ENCODE data around the gene BCAT1.

The BCAT1 gene

GRCh38 chr12:24803430-24804245 lies 145.3 kb downstream of the BCAT1 start:
- no peak for DNase-seq

GRCh38 chr12:24798335-24798734 lies 150.6 kb downstream of the BCAT1 start:
- DNase-seq = no peak

- no peak for DNase-seq
Observed at GRCh38 chr12:24797901-24798300, 151.0 kb downstream of the BCAT1 start.

GRCh38 chr12:24796876-24797275 lies 152.0 kb downstream of the BCAT1 start:
- DNase-seq = no peak

GRCh38 chr12:24795699-24796347 lies 153.1 kb downstream of the BCAT1 start:
- DNase-seq = no peak

GRCh38 chr12:24791622-24792021 lies 157.3 kb downstream of the BCAT1 start:
- DNase-seq = no peak

GRCh38 chr12:24788886-24789285 lies 160.0 kb downstream of the BCAT1 start:
- no peak for DNase-seq

GRCh38 chr12:24780697-24781368 lies 168.1 kb downstream of the BCAT1 start:
- DNase-seq = no peak

- DNase-seq = no peak
Observed at GRCh38 chr12:24778486-24779304, 170.2 kb downstream of the BCAT1 start.

GRCh38 chr12:24777359-24777758 lies 171.5 kb downstream of the BCAT1 start:
- no peak for DNase-seq

GRCh38 chr12:24776861-24777260 lies 172.0 kb downstream of the BCAT1 start:
- no peak for DNase-seq

GRCh38 chr12:24775073-24775472 lies 173.8 kb downstream of the BCAT1 start:
- no peak for DNase-seq

GRCh38 chr12:24773996-24774395 lies 174.9 kb downstream of the BCAT1 start:
- DNase-seq = no peak

GRCh38 chr12:24772813-24773212 lies 176.1 kb downstream of the BCAT1 start:
- no peak for DNase-seq

- no peak for DNase-seq
Observed at GRCh38 chr12:24770821-24771220, 178.1 kb downstream of the BCAT1 start.

GRCh38 chr12:24770334-24770733 lies 178.6 kb downstream of the BCAT1 start:
- DNase-seq = no peak

- DNase-seq = no peak
Observed at GRCh38 chr12:24769682-24770081, 179.2 kb downstream of the BCAT1 start.

- no peak for DNase-seq
Observed at GRCh38 chr12:24768415-24768814, 180.5 kb downstream of the BCAT1 start.

GRCh38 chr12:24767016-24767415 lies 181.9 kb downstream of the BCAT1 start:
- no peak for DNase-seq

GRCh38 chr12:24764712-24765111 lies 184.2 kb downstream of the BCAT1 start:
- DNase-seq = no peak

- DNase-seq = no peak
Observed at GRCh38 chr12:24760606-24761378, 188.1 kb downstream of the BCAT1 start.

- DNase-seq = no peak
Observed at GRCh38 chr12:24760162-24760561, 188.7 kb downstream of the BCAT1 start.

All from cortex of kidney (tissue), 1 donor.